HEK293 (cell line): ENCODE data around the gene KIF20B.

Source experiments
- CTCF ChIA-PET: fragments of 350-600 bp; formaldehyde crosslinking; extraction: SDS; loops from one replicate; lab custom pipeline; 2021; ENCODE audit warnings: antibody characterized with exemption; lab: Yijun Ruan, JAX
- POLR2A ChIA-PET: fragments of 300-600 bp; formaldehyde crosslinking; extraction: SDS; loops from one replicate; lab custom pipeline; 2020; ENCODE audit warnings: antibody characterized with exemption, inconsistent platforms; lab: Yijun Ruan, JAX
- H3K27ac ChIP-seq: fragments of 200-500 bp; sonication (Bioruptor generic); 2 replicates; pipeline ENCODE4 v1.5.1; 2014; ENCODE audit warnings: low read depth, low read length, control low read depth, inconsistent platforms; ENCODE audit errors: extremely low read depth
- H3K36me3 ChIP-seq, 2 experiments: fragments of 200-500 bp in 1 of 2; sonication (Bioruptor generic) in 1 of 2; 1 replicate in 1 of 2; 2 replicates in 1 of 2; pipeline ENCODE4 v1.5.1; 2014 to 2017; ENCODE audit warnings: inconsistent platforms in 2 of 2, low read length in 2 of 2; ENCODE audit not compliant: control insufficient read depth in 2 of 2, insufficient read depth in 1 of 2
- H3K4me1 ChIP-seq: fragments of 200-500 bp; sonication (Bioruptor generic); 2 replicates; pipeline ENCODE4 v1.5.1; 2014; ENCODE audit warnings: mild to moderate bottlenecking, low read length, inconsistent platforms; ENCODE audit not compliant: control insufficient read depth, insufficient read depth
- H3K4me3 ChIP-seq: 2 replicates; pipeline ENCODE4 v1.5.1; 2011; ENCODE audit warnings: low read depth, mild to moderate bottlenecking, control low read depth, low read length, moderate library complexity
- H3K9me3 ChIP-seq: fragments of 200-500 bp; sonication (Bioruptor generic); 2 replicates; pipeline ENCODE4 v1.5.1; 2014; ENCODE audit warnings: low read depth, low read length, inconsistent platforms; ENCODE audit not compliant: control insufficient read depth, insufficient read depth
- KLF1 ChIP-seq: fragments of 450-650 bp; formaldehyde crosslinking; IDR thresholded peaks from 2 replicates; pipeline ENCODE4 v1.5.1; 2016; ENCODE audit warnings: missing biosample characterization, missing genetic modification characterization
- TSHZ1 ChIP-seq: fragments of 450-650 bp; formaldehyde crosslinking; IDR thresholded peaks from 2 replicates; pipeline ENCODE4 v1.5.1; 2016; ENCODE audit warnings: missing biosample characterization, missing genetic modification characterization, borderline replicate concordance
- ZEB2 ChIP-seq: fragments of 450-650 bp; formaldehyde crosslinking; IDR thresholded peaks from 2 replicates; pipeline ENCODE4 v1.5.1; 2016; ENCODE audit warnings: missing biosample characterization, missing genetic modification characterization
- ZNF132 ChIP-seq: fragments of 450-650 bp; formaldehyde crosslinking; IDR thresholded peaks from 2 replicates; pipeline ENCODE4 v1.5.1; 2017; ENCODE audit warnings: missing biosample characterization, missing genetic modification characterization, borderline replicate concordance
- ZNF175 ChIP-seq: fragments of 450-650 bp; formaldehyde crosslinking; IDR thresholded peaks from 2 replicates; pipeline ENCODE4 v1.5.1; 2016; ENCODE audit warnings: missing biosample characterization, missing genetic modification characterization
- ZNF184 ChIP-seq: fragments of 450-650 bp; IDR thresholded peaks from 2 replicates; pipeline ENCODE4 v1.5.1; 2018; ENCODE audit warnings: missing biosample characterization, mild to moderate bottlenecking, missing genetic modification characterization
- ZNF2 ChIP-seq: fragments of 450-650 bp; formaldehyde crosslinking; IDR thresholded peaks from 2 replicates; pipeline ENCODE4 v1.5.1; 2016; ENCODE audit warnings: missing biosample characterization, missing genetic modification characterization
- ZNF214 ChIP-seq: fragments of 450-650 bp; formaldehyde crosslinking; IDR thresholded peaks from 2 replicates; pipeline ENCODE4 v1.5.1; 2017; ENCODE audit warnings: missing biosample characterization, mild to moderate bottlenecking, missing genetic modification characterization, borderline replicate concordance
- ZNF274 ChIP-seq, 2 experiments: fragments of 200-500 bp in 1 of 2; fragments of 450-650 bp in 1 of 2; sonication (Bioruptor generic) in 1 of 2; formaldehyde crosslinking in 1 of 2; IDR thresholded peaks; 2 replicates each; pipeline versions ENCODE4 v1.5.1 to v1.6.1; 2014 to 2016; ENCODE audit warnings: borderline replicate concordance in 1 of 2, inconsistent platforms in 1 of 2, low read length in 1 of 2, missing biosample characterization in 1 of 2, missing genetic modification characterization in 1 of 2
- ZNF280D ChIP-seq: fragments of 450-650 bp; formaldehyde crosslinking; IDR thresholded peaks from 2 replicates; pipeline ENCODE4 v1.5.1; 2016; ENCODE audit warnings: missing biosample characterization, missing genetic modification characterization
- ZNF311 ChIP-seq: fragments of 450-650 bp; formaldehyde crosslinking; IDR thresholded peaks from 2 replicates; pipeline ENCODE4 v1.5.1; 2017; ENCODE audit warnings: missing biosample characterization, missing genetic modification characterization, borderline replicate concordance
- ZNF335 ChIP-seq: fragments of 450-650 bp; formaldehyde crosslinking; conservative IDR thresholded peaks from 2 replicates; pipeline ENCODE4 v1.5.1; 2016; ENCODE audit warnings: missing biosample characterization, missing genetic modification characterization
- ZNF341 ChIP-seq: fragments of 450-650 bp; formaldehyde crosslinking; IDR thresholded peaks from 2 replicates; pipeline ENCODE4; 2016; ENCODE audit warnings: low read depth, missing biosample characterization, missing genetic modification characterization
- ZNF426 ChIP-seq: fragments of 450-650 bp; formaldehyde crosslinking; IDR thresholded peaks from 2 replicates; pipeline ENCODE4 v1.5.1; 2017; ENCODE audit warnings: missing biosample characterization, missing genetic modification characterization, mild to moderate bottlenecking, inconsistent platforms, moderate library complexity
- ZNF600 ChIP-seq: fragments of 450-650 bp; formaldehyde crosslinking; IDR thresholded peaks from 2 replicates; pipeline ENCODE4 v1.5.1; 2016; ENCODE audit warnings: missing biosample characterization, missing genetic modification characterization
- ZNF624 ChIP-seq: fragments of 450-650 bp; formaldehyde crosslinking; IDR thresholded peaks from 2 replicates; pipeline ENCODE4 v1.5.1; 2017; ENCODE audit warnings: missing biosample characterization, missing genetic modification characterization
- ZNF626 ChIP-seq: fragments of 450-650 bp; sonication (Bioruptor Pico); formaldehyde crosslinking; IDR thresholded peaks from 2 replicates; pipeline ENCODE4 v1.5.1; 2018; ENCODE audit warnings: missing biosample characterization, missing genetic modification characterization, inconsistent platforms
- ZNF658 ChIP-seq: fragments of 450-650 bp; formaldehyde crosslinking; IDR thresholded peaks from 2 replicates; pipeline ENCODE4; 2016; ENCODE audit warnings: missing biosample characterization, missing genetic modification characterization
- TF ChIP-seq, protein P1 (sequence below): fragments of 450-650 bp; formaldehyde crosslinking; IDR thresholded peaks from 2 replicates; pipeline ENCODE4 v1.5.1; 2017; ENCODE audit warnings: missing biosample characterization, missing genetic modification characterization
- TF ChIP-seq, protein P2 (sequence below): fragments of 450-650 bp; formaldehyde crosslinking; IDR thresholded peaks from 2 replicates; pipeline ENCODE4 v1.5.1; 2016; ENCODE audit warnings: missing biosample characterization, missing genetic modification characterization, borderline replicate concordance

The KIF20B gene

GRCh38 chr10:89669985-89670384 lies 31.4 kb upstream of the KIF20B start:
- no peaks in the 10 kb centered on the region for H3K36me3 ChIP-seq
- H3K27ac ChIP-seq, result no peak overlapping the region
- H3K9me3 ChIP-seq, result no peaks in the 10 kb centered on the region
- TF ChIP-seq ZNF626 (no peak), ZNF341 (tag by site-specific recombination) (no peak)
- TF ChIP-seq, all 188 proteins: peak for 0
- H3K4me1 ChIP-seq, result no peaks in the 10 kb centered on the region
- H3K4me3 ChIP-seq, result no peak overlapping the region
- CTCF ChIA-PET, result no interaction called here
- POLR2A ChIA-PET, result interaction anchor here (0.6 kb wide), 1 partner anchor 23 kb away, joined by 3 read pairs; no protein-coding TSS in a partner anchor

DNA sequence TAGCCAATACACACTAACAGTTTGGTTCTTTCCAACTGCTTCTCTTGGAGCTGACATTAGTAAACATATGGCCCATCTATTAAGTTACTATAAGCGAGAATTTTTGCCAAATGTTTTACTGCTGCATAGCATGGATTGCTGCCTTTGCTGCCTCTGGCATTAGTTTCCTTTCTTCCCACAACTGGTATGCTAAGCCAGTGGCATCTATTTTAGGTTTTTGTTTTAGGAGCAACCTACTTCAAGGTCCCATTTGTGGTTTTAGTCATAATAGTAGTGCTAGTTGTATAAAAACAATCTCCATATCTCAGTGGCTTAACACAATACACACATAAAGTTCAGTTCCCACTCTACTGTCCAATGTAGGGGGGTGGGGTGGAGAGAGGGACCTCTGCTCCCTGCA lies 30.5 kb upstream of the KIF20B start:
- TF ChIP-seq TSHZ1 (tag by site-specific recombination) (no peak), ZNF214 (tag by site-specific recombination) (no peak), ZNF426 (tag by site-specific recombination) (no peak), ZNF175 (no peak), ZNF658 (no peak), ZNF280D (tag by site-specific recombination) (no peak), ZNF132 (tag by site-specific recombination) (no peak), ZNF624 (tag by site-specific recombination) (no peak), KLF1 (tag by site-specific recombination) (no peak), ZEB2 (tag by site-specific recombination) (no peak), ZNF184 (no peak), ZNF335 (tag by site-specific recombination) (no peak), ZNF311 (tag by site-specific recombination) (no peak), ZNF600 (tag by site-specific recombination) (no peak), ZNF2 (tag by site-specific recombination) (no peak), ZNF274 (IDR thresholded peaks at IDR 0.05; ENCODE audit: low read length) (no peak), ZNF274 (tag by site-specific recombination; IDR thresholded peaks at IDR 0.05; ENCODE audit: borderline replicate concordance) (no peak)
- TF ChIP-seq, protein P1, sequence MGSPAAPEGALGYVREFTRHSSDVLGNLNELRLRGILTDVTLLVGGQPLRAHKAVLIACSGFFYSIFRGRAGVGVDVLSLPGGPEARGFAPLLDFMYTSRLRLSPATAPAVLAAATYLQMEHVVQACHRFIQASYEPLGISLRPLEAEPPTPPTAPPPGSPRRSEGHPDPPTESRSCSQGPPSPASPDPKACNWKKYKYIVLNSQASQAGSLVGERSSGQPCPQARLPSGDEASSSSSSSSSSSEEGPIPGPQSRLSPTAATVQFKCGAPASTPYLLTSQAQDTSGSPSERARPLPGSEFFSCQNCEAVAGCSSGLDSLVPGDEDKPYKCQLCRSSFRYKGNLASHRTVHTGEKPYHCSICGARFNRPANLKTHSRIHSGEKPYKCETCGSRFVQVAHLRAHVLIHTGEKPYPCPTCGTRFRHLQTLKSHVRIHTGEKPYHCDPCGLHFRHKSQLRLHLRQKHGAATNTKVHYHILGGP (tag by site-specific recombination), result no peak
- TF ChIP-seq, protein P2, sequence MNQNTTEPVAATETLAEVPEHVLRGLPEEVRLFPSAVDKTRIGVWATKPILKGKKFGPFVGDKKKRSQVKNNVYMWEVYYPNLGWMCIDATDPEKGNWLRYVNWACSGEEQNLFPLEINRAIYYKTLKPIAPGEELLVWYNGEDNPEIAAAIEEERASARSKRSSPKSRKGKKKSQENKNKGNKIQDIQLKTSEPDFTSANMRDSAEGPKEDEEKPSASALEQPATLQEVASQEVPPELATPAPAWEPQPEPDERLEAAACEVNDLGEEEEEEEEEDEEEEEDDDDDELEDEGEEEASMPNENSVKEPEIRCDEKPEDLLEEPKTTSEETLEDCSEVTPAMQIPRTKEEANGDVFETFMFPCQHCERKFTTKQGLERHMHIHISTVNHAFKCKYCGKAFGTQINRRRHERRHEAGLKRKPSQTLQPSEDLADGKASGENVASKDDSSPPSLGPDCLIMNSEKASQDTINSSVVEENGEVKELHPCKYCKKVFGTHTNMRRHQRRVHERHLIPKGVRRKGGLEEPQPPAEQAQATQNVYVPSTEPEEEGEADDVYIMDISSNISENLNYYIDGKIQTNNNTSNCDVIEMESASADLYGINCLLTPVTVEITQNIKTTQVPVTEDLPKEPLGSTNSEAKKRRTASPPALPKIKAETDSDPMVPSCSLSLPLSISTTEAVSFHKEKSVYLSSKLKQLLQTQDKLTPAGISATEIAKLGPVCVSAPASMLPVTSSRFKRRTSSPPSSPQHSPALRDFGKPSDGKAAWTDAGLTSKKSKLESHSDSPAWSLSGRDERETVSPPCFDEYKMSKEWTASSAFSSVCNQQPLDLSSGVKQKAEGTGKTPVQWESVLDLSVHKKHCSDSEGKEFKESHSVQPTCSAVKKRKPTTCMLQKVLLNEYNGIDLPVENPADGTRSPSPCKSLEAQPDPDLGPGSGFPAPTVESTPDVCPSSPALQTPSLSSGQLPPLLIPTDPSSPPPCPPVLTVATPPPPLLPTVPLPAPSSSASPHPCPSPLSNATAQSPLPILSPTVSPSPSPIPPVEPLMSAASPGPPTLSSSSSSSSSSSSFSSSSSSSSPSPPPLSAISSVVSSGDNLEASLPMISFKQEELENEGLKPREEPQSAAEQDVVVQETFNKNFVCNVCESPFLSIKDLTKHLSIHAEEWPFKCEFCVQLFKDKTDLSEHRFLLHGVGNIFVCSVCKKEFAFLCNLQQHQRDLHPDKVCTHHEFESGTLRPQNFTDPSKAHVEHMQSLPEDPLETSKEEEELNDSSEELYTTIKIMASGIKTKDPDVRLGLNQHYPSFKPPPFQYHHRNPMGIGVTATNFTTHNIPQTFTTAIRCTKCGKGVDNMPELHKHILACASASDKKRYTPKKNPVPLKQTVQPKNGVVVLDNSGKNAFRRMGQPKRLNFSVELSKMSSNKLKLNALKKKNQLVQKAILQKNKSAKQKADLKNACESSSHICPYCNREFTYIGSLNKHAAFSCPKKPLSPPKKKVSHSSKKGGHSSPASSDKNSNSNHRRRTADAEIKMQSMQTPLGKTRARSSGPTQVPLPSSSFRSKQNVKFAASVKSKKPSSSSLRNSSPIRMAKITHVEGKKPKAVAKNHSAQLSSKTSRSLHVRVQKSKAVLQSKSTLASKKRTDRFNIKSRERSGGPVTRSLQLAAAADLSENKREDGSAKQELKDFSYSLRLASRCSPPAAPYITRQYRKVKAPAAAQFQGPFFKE (tag by site-specific recombination), result no peak
- no peaks in the 10 kb centered on the region for H3K36me3 ChIP-seq
- ChIA-PET POLR2A (no interaction called here), CTCF (no interaction called here)
- H3K9me3 ChIP-seq, result no peaks in the 10 kb centered on the region
- no peak overlapping the region for H3K4me3 ChIP-seq
- H3K4me1 ChIP-seq, result no peaks in the 10 kb centered on the region
- no peak overlapping the region for H3K27ac ChIP-seq
